ENCODE data around the gene C19orf81. TPM values are rescaled to one million over a fixed set of nuclear protein-coding genes. Genes with fewer than 3 reads are reported as not detected.

C19orf81 gene
- total and polyA plus RNA-seq, 9 of the 15 experiments (the other 6 are each of a cell fraction or from before 2014, with no cell fraction given), result 2.5 to 42.9 (median 33.0) TPM; not detected in 4

DNA sequence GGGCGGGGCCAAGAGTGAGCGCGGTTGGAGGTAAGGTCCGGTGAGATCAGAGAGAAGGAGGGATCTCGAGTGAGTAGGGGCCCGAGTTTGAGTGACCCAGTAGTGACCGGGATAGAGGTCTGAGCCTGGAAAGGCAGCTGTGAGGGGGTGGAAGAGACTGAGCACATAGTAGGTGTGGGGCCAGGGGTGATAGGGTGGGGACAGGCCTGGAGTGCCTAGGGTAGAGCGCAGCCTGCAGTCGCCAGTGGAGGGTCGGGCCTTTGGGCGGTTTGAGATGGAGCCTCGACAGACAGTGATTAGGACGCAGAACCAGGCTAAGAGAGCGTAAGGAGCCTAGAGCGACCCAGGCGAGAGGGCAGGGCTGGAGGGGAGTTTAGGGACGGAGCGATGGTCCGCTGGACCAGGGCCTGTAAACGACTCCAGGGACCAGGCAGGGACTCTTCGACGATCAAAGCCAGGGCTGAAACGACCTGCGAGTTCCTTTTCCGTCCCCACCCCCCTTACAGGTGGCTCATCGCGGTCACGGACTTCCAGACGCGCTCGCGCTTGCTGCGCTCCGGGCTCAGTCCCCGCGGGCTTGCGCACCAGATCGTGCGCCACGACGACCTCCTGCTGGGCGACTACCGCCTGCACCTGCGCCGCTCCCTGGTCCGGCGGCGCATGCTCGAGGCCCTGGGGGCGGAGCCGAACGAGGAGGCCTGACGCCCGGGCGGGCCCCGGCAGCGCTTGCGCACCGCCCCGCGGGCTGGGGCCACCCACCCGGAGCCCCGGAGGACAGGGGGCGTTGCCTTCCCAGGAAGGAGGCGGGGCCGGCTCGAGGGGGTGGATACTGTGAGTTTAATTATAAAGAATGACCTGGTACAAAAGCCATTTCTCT, 9.4 kb downstream of the C19orf81 start (continued):
- TF ChIP-seq, protein P1, sequence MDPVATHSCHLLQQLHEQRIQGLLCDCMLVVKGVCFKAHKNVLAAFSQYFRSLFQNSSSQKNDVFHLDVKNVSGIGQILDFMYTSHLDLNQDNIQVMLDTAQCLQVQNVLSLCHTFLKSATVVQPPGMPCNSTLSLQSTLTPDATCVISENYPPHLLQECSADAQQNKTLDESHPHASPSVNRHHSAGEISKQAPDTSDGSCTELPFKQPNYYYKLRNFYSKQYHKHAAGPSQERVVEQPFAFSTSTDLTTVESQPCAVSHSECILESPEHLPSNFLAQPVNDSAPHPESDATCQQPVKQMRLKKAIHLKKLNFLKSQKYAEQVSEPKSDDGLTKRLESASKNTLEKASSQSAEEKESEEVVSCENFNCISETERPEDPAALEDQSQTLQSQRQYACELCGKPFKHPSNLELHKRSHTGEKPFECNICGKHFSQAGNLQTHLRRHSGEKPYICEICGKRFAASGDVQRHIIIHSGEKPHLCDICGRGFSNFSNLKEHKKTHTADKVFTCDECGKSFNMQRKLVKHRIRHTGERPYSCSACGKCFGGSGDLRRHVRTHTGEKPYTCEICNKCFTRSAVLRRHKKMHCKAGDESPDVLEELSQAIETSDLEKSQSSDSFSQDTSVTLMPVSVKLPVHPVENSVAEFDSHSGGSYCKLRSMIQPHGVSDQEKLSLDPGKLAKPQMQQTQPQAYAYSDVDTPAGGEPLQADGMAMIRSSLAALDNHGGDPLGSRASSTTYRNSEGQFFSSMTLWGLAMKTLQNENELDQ (CRISPR knock-in tag; IDR thresholded peaks at IDR 0.05; ENCODE audit: borderline replicate concordance), result no peak
- TF ChIP-seq POLR2AphosphoS2 (IDR thresholded peaks at IDR 0.05; ENCODE audit: low read length) (peak; percentile 80; the same call in 1 of the 2 replicates), FOS (IDR thresholded peaks at IDR 0.05; ENCODE audit: extremely low read depth, insufficient read length) (no peak), CAMTA2 (CRISPR knock-in tag; conservative IDR thresholded peaks at IDR 0.05) (no peak), DACH1 (IDR thresholded peaks at IDR 0.05; ENCODE audit: partially characterized antibody) (no peak), NRF1 (conservative IDR thresholded peaks at IDR 0.05 in 1 of 2, IDR thresholded peaks at IDR 0.05 in 1 of 2) (peak; percentile 99), ZNF764 (CRISPR knock-in tag; IDR thresholded peaks at IDR 0.05; ENCODE audit: low read depth) (peak; percentile 65), DDX20 (tag; IDR thresholded peaks at IDR 0.05; ENCODE audit: low read depth) (no peak), SREBF1 (IDR thresholded peaks at IDR 0.05; ENCODE audit: borderline replicate concordance, low read depth, low read length) (0 out of 2 replicates have a peak, but pooled peaks have one; percentile 6), ELF4 (CRISPR knock-in tag; IDR thresholded peaks at IDR 0.05) (peak; percentile 83), GABPB2 (CRISPR knock-in tag; conservative IDR thresholded peaks at IDR 0.05) (no peak; the same call in none of the 2 replicates), TEAD4 (IDR thresholded peaks at IDR 0.05; ENCODE audit: low read length) (0 out of 2 replicates have a peak, but pooled peaks have one; percentile 29), TEAD4 (CRISPR knock-in tag; IDR thresholded peaks at IDR 0.05; ENCODE audit: borderline replicate concordance) (no peak), ZC3H4 (CRISPR knock-in tag; IDR thresholded peaks at IDR 0.05; ENCODE audit: borderline replicate concordance) (peak; percentile 99; the same call in 1 of the 2 replicates), MIER1 (IDR thresholded peaks at IDR 0.05; ENCODE audit: low read depth) (0 out of 2 replicates have a peak, but pooled peaks have one; percentile 40)
- TF ChIP-seq, protein P2, sequence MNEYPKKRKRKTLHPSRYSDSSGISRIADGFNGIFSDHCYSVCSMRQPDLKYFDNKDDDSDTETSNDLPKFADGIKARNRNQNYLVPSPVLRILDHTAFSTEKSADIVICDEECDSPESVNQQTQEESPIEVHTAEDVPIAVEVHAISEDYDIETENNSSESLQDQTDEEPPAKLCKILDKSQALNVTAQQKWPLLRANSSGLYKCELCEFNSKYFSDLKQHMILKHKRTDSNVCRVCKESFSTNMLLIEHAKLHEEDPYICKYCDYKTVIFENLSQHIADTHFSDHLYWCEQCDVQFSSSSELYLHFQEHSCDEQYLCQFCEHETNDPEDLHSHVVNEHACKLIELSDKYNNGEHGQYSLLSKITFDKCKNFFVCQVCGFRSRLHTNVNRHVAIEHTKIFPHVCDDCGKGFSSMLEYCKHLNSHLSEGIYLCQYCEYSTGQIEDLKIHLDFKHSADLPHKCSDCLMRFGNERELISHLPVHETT (CRISPR knock-in tag; conservative IDR thresholded peaks at IDR 0.05 in 1 of 2, IDR thresholded peaks at IDR 0.05 in 1 of 2), result peak in 1 of 2 experiments; percentile 44; a peak in 1 of 4 replicates
- TF ChIP-seq, protein P3, sequence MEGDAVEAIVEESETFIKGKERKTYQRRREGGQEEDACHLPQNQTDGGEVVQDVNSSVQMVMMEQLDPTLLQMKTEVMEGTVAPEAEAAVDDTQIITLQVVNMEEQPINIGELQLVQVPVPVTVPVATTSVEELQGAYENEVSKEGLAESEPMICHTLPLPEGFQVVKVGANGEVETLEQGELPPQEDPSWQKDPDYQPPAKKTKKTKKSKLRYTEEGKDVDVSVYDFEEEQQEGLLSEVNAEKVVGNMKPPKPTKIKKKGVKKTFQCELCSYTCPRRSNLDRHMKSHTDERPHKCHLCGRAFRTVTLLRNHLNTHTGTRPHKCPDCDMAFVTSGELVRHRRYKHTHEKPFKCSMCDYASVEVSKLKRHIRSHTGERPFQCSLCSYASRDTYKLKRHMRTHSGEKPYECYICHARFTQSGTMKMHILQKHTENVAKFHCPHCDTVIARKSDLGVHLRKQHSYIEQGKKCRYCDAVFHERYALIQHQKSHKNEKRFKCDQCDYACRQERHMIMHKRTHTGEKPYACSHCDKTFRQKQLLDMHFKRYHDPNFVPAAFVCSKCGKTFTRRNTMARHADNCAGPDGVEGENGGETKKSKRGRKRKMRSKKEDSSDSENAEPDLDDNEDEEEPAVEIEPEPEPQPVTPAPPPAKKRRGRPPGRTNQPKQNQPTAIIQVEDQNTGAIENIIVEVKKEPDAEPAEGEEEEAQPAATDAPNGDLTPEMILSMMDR (IDR thresholded peaks at IDR 0.05 in 2 of 3, conservative IDR thresholded peaks at IDR 0.05 in 1 of 3; ENCODE audit: insufficient read depth in 2 of 3, low read depth in 1 of 3, low read length in 3 of 3), result peak; percentile 34 to 57 (median 55); a peak in 4 of 6 replicates

Data from K562 (cell line).